Left ventricle myocardium superior (tissue), 1 donor: ENCODE data around the gene TTC7B. TPM values are rescaled to one million over a fixed set of nuclear protein-coding genes. Genes with fewer than 3 reads are reported as not detected.
A peak's percentile ranks its signal among the peaks of the same experiment; 100 is the strongest.

Experiments
- ATAC-seq: fragments of 200-7000 bp; cut with Tn5 transposase; one replicate; pipeline ENCODE4 v1.9.1; 2020; ENCODE audit warnings: mild to moderate bottlenecking, moderate library complexity
- DNase-seq: peaks from one replicate; pipeline ENCODE4 v3.0.0-alpha.2; 2020
- intact Hi-C: fragments of 100-400 bp; cut with micrococcal nuclease; formaldehyde crosslinking; loops from one replicate; pipeline ENCODE4 v1.11.0; 2022
- total RNA-seq: library from RNA; stranded (reverse); fragmentation: NEBNext Ultra II Directional; extraction: Animal tissue kit (Norgen Biotek cat#: 25700); gene quantifications from one replicate; pipeline ENCODE4 v1.2.1, GENCODE V29; 2021
- donor health status: DM: no; HTN: yes; CAD: no; lungs with severe emphysema.

TTC7B gene
- total RNA-seq, 1 donor from 2014 or later: 72.2 TPM

DNA sequence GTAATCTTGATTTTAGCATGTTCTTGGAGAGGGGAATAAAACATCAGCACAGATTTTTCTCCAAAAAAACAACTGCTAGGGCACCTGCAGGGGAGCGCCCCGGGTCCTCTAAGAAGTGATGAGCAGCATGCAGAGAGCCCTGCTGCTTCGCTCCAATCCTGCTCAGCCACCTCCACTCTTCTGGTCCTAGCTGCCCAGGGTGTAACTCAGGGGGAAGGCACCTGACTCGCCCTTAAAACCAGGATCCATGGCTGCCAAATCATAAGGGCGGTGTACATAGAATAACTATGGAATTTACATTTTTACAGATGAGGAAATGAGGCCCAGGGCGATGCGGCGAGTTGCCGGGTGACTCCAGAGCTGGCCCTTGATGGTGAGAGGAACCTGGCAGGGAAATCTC lies 214.7 kb downstream of the TTC7B start:
- DNase-seq: no peak
- no peak for ATAC-seq
- intact Hi-C loops: no loop called here

DNA sequence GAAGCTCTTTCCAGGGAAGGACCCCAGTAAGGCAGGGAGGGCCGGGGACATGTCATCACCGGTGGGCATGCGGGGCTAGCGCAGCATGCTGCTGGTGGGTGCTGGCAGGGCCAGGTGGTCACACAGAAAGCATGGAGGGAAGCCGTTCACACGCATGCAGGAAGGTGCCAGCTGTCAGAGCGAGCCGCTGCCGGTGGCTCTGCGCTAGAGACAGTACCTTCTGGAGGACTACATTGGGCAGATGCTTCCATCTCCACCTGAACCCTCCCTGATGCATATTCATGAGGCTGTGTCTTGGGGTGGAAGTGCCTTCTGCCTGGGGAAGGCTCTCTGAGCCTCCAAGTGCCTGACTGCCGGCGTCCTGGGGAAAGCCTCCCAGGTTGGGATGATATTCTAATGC lies 215.6 kb downstream of the TTC7B start:
- intact Hi-C loops: no loop called here
- ATAC-seq: no peak
- DNase-seq: no peak

DNA sequence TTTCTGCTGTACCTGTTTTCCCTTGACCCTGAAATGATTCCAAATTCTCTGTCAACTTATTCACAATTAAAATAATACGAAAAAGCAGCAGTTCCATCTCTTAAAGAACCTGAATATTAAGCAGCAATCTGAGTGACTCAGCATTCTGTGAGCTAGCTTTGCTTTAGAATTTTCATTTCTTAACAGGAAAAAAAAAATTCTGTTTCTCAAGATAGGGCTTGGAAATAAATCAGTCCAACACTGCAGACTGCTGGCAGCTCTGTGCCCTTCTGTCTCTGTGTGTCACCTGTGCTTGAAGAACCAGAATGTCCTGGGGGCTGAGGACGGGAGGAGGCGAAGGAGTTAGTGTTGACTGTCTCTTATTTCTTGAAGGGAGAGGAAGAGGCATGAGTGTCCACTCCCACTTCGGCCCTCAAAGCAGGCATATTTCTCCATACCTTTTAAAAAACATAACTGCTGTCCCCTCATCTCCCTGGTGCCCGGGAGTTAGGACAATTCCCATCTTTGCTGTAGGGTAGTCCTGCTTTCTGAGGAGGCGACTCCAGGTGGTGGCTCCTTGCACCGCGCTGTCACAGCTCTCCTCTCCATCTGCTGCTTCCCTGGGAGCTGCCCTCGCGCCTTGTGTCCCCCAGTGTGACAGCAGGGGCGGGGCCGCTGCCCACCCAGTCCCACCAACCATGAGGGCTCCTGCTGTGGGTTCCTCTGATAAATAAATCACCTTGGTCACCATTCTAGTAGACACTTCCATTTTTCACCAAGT lies 216.3 kb downstream of the TTC7B start:
- peak; percentile 52 for ATAC-seq

DNA sequence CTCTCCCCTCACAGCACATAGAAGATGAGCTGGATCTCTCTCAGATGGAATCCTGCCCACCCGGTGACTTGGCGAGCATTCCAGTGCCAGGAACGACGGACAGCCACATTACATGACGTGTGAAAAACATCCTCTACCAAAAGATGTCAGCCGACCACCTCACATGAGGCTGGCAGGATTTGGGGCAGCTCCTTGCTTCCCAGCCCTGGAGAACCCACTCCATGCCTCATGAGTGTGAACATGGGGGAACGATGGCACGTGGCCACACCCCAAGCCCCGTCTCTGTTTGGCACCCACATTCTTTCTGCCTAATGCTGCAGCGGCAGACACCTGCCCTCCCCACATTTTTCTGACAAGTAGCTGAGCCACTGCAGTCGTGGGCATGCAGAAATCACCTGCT lies 216.9 kb downstream of the TTC7B start:
- intact Hi-C loops: no loop called here
- no peak for ATAC-seq
- no peak for DNase-seq

More for the DNA sequence above, 216.3 kb downstream of the TTC7B start:
- intact Hi-C loops: no loop called here
- DNase-seq: no peak

DNA sequence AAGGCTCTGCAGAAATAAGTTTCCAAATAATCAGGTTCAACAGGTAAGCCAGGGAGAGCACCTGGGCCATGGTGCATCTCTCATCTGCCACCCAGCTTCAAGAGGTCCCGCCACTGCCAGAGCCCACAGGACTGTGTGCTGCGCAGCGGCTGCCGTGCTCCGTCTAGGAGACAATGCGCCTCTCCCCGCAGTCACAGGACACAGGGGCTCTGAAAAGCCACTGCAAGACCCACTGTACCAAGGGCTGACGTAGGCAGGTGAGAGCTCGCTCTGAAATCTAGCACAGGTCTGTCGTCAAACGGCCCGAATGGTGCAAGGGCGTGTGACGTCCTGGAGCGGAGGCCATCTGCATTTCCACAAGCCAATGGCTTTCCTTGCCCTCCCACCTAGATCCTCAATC lies 218.3 kb downstream of the TTC7B start:
- intact Hi-C loops: no loop called here
- no peak for DNase-seq
- no peak for ATAC-seq

DNA sequence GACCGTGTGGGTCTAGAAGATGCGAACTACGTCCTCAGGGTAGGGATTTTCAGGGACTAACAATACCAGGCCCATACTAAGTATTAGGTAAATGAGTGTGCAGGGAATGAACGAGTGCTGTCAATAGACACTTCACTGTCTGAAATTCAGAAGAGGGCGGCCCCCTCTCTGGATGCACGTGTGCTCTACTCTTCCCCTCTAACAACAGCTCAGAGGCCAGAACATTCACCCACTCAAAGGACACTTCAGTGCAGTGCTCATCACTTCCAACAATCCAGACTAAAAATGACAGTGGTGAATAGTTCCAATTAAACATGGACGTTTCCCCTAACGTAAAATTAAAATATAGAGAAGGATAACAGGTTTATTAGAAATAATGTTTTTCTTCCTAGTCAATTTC lies 219.5 kb downstream of the TTC7B start:
- DNase-seq: no peak
- intact Hi-C loops: no loop called here
- ATAC-seq: no peak

DNA sequence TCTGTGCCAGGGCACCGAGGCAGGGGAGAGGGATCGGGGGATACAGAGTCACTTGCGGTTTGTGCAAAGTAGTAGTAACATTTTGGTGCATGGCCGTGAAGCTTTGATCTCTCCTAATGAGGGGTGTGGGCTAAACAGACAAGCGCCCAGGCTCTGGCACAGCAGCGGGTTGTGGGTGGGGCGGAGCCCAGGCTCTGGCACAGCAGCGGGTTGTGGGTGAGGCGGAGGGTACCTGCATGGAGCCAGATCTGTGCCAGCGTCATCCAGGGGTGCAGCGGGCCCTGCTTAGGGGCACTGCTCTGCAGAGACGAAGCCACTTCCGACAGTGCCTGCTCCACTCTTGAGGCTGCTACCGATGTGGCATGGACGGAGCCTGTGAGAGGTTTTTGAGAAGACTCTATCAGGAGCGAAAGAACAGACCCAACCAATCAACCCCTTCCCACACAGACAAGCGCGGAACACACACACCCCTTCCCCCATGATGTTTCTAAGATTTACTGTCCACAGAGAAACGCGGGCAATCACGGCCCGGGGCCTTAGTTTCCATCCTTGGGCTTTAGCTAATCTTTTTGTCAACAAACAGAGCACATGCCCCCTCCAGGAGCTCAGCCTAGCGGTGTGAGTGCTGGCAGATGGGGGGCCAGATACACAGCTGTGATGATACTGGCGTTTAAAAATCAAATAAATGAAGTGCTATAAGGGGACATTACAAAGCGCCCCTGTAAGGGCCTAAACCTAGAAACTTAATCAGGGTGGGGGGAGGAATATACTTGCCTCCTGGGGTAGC lies 222.8 kb downstream of the TTC7B start:
- DNase-seq (no peak), ATAC-seq (no peak)
- intact Hi-C loops: no loop called here

DNA sequence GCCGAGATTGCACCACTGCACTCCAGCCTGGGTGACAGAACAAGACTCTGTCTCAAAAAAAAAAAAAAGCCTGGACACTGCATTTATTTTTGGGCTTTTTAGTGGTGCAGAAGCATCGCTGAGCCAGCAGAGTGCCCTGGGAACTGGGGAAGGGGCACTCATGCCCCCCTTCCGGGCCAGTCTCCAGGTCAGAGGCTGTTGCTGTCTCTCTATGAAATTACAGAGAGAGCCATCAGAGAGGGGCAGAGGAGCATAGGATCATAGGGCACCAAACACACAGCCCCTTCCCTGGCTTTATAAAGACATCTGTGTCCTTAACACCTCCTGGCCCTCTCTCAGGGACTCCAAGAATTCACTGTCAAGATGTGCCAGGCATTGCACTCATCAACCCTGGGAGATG lies 223.6 kb downstream of the TTC7B start:
- ATAC-seq (no peak), DNase-seq (no peak)
- intact Hi-C loops: no loop called here

DNA sequence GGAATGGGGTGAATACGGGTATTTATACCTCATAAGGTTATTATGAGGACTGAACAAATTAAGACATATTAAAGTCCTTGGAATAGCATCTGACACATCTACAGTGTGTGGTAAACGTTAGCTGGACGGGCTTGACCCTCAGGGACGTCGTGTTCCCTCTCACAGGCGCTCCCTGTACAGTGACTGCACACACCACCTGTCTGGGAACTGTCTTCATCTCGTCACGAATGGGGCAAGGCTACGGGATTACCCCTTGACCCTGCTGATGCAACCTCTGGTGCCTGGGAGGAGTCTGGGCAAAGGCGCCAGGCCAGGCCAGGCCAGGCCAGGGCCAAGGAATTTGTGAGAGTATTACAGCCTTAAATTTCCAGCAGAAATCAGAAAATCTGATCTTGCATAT lies 228.3 kb downstream of the TTC7B start:
- ATAC-seq: no peak
- intact Hi-C loops: no loop called here
- no peak for DNase-seq

DNA sequence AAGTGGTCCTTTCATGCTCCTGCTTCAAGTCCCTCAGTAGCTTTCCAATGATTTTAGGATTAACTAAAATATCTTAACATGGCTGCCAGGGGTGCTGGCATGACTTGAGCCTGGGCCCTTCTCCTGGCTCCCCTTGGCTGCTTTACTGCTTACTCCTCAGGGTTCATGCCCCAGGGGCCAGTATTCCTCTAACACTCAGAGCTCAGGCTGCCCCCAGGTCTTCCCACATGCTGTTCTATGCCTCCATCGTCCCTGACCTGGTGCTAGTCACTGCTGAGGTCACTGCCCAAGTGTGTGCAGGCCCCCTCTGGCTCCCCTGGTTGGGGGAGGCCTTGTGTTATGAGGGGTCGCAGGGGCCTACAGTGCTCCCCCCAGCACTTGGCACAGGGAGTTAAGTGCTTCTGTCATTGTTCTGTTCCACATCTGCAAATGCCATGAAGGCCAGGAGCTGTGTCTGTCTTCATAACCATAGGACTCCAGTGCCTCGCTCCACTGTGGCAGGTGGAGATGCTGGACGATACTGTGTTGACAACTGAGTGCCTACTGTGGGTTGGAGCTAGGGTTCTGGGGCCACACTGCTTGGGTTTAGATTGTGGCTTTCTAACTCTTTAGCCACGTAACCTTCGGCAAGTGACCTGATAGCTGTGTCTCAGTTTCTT lies 228.8 kb downstream of the TTC7B start:
- DNase-seq: no peak
- intact Hi-C loops: no loop called here
- no peak for ATAC-seq

DNA sequence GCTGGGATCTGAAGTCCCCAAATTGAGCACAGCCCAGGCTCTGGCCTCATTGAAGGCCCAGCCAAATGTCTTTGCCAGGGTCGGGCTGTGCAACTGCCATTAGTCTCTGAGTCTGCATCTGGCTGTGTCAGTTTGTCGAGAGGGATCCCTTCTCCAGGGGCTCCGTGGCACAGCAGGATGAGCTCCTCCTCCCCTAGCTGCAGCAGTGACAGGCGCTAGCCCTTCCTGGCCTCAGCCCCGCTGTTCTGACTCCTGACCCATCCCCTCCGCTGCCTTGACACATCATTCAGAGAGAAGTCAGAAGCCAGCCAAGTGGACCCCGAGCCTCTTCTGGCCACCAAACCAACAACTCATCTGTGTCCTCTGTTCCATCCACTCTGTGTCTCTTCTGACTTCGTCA lies 231.1 kb downstream of the TTC7B start:
- ATAC-seq: no peak
- intact Hi-C loops: no loop called here
- DNase-seq: no peak

DNA sequence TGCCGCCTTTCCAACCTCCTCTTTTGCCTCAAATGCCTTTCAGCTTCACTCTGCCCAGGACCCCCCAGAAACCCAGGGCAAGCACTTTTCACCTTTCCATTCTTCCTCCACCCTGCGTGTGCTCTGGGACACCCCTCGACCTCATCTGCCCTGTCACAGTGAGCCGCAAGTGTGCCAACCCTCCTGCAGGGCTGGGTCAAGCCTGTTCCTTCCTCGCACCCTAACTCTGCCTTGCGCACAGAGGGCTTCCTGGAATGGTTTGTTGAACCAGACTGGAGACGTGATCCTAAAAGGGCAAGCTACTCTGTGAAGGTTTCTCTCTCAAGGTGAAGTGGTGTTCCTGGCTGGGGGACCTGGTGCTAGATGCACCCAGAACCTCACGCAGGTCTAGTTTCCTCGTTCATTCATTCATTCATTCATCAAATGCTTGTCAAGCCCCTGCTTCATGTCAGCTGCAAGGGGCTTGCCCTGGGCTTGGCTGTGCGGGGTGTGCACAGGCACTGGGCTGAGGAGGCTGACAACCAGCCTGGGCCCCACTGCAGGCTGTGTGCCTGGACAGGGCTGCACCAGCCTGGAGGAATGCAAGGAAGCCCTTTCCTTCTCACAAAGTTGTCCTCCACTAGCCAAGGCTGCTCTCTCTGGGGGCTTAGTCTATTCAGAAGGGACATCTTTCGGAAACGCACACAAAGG lies 232.2 kb downstream of the TTC7B start:
- intact Hi-C loops: no loop called here
- DNase-seq: no peak
- ATAC-seq: peak; percentile 14

DNA sequence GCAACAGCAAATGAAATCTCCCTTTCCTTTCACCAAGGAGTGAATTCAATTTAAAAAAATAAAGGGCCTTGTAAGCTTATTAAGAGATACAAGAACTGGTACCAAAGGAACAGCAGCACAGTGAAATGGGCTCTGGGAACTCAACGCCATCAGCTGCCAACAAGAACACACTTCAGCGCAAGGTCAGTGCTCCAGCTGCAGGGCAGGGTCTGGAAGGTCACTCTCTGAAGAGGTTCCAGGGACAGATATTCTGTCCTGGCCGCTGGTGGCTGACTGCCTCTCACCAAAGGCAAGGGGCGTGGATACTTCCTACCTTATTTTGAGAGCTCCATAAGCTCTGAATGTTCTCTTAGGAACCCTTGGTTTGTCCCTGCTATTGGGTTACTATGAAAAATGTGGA lies 232.8 kb downstream of the TTC7B start:
- peak; percentile 63 for DNase-seq
- ATAC-seq: peak; percentile 89
- intact Hi-C loops: no loop called here

DNA sequence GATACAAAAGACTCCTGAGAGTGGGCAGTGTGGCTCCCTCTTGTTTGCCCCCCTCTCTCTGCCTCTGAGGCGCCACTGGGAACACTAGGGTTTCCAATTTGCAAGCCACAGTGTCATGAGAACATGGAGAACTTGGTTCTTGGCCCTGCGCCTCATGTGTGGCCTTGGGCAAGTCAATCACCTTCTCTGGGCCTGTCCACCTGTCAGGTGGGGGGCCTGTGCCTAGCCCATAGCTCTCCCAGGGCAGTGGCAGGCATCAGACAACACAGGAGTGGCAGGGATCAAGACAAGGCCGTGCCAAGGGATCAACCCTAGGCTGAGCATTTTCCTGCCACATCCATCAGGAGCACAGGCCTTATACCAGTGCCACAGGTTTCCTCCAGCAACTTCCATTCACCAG lies 234.1 kb downstream of the TTC7B start:
- no peak for DNase-seq
- no peak for ATAC-seq
- intact Hi-C loops: no loop called here

DNA sequence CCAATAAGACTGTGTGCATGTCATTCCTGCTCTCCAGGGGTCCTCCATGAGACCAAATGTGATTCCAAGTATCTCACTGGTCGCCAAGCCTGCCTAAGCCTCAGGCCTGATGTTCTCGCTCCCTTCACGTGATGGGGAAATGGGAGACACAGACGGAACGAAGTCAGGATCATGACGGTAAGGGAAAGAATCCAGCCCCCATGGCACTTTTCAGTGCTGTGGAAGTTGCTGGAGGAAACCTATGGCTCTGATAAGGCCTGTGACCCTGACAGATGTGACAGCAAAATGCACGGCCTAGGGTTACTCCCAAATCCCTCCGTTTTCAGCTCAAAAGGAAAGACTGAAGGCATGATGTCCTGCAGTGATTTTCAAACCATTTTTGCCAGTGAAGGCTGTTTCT lies 234.5 kb downstream of the TTC7B start:
- ATAC-seq (no peak), DNase-seq (no peak)
- intact Hi-C loops: no loop called here

DNA sequence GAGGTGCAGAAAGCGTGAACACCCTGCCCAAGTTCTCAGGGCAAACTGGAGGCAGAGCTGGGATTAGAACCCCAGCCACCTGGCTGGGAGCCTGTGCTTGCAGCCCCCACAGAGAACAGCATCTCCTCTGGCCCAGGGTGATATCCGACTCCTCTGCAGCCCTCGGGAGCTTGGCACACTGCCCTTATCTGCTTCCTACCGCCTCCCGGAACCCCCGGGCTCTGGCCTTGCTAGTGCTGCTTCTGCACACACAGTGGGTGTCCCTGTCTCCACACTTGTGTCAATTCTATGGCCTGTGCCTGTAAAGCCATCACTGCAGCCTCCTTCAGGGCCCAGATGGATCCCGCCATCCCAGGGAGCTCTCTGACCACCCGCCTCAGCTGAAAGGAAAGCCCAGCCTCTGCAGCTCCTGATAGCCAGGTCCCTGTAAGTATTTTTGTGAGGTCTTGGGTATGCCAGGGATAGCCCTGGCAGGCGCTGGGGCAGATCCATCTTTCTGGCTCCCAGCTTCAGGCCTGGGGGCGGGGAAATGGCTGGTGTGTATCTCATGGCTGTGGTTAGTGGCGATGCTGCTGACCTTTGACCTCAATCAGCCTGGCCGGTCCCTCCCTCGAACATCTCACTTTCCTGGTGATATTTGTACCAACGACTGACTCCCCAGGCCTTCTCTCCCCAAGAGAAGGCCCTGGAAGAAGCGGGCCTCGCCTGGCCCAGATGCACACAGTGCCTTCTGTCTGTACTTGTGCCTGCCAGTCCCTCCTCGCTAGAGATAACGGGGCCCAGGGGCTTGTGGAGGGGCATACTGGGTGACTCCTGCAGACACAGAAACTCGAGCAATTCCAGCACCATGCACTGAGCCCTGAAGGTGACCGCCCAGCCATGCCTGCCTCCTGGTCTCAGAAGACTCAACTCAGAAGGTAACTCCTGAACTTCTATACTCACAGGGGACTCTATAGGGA lies 235.6 kb downstream of the TTC7B start:
- intact Hi-C loops: no loop called here
- no peak for DNase-seq

DNA sequence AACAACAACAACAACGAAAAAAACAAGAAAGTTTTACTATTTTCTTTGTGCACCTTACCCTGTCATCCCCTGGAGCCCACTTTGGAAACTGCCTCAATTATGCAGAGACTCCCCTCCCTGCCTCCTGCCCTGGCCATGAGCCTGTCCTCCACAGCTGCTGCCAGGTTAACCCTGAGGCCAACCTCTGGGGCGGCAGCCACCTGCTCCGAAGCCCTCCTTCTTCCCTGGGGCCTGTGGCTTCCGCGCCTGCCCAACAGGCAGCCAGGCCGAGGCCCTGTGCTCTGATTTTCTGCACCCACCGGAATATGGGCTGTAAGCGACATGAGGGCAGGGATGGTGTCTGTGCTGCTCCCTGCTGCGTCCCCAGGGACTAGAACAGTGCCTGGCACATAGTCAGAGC lies 236.4 kb downstream of the TTC7B start:
- no peak for ATAC-seq
- intact Hi-C loops: no loop called here
- no peak for DNase-seq

More for the DNA sequence above, 235.6 kb downstream of the TTC7B start:
- no peak for ATAC-seq

DNA sequence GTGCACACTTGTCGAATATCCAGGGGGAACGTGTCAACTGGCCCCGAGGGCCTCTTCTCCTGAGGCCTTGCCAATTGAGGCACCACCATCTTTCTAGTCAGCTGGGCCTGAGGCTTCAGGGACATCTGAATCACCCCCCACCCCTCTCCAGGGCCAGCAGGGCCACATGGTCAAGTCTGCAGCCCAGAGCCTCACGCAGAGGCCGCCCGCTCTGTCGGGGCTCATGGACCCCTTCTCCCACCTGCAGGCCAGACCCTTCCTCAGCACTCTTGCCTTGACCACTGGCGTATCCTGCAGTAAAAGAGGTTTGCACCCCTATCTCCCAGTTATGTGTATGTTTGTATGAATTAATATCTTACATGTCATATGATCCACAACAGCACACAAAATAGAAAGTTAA lies 237.1 kb downstream of the TTC7B start:
- DNase-seq (no peak), ATAC-seq (no peak)
- intact Hi-C loops: no loop called here
